HG03039 (cell line): ENCODE results near the gene UBE2Z.
"Not testable (repeated sequence)": the region's sequence is repeated elsewhere in the genome, so short reads cannot be mapped to it uniquely, and the experiment has no call there.

ENCODE experiments used
- ATAC-seq: cut with Tn5 transposase; IDR thresholded peaks from one replicate; pipeline ENCODE4 v1.9.1; 2021; ENCODE audit warnings: mild to moderate bottlenecking, moderate library complexity; ENCODE audit not compliant: unreplicated experiment

The UBE2Z gene

GRCh38 chr17:48908047-48908843 is at the start of gene UBE2Z:
Gene UBE2Z (plus strand): TSS chr17:48908407. CDS start chr17:48908504, 97 bp downstream.
- ATAC-seq: peak; percentile 67

- ATAC-seq: no peak
Measured at GRCh38 chr17:48860034-48860433, 48.2 kb upstream of the UBE2Z start.

GRCh38 chr17:48860456-48860855 is 47.8 kb upstream of the UBE2Z start:
- ATAC-seq: no peak

- no peak for ATAC-seq
Measured at GRCh38 chr17:48868916-48869500, 39.2 kb upstream of the UBE2Z start.

- ATAC-seq: no peak
Measured at GRCh38 chr17:48869821-48870318, 38.3 kb upstream of the UBE2Z start.

- ATAC-seq: no peak
Measured at GRCh38 chr17:48871035-48871550, 37.1 kb upstream of the UBE2Z start.

DNA sequence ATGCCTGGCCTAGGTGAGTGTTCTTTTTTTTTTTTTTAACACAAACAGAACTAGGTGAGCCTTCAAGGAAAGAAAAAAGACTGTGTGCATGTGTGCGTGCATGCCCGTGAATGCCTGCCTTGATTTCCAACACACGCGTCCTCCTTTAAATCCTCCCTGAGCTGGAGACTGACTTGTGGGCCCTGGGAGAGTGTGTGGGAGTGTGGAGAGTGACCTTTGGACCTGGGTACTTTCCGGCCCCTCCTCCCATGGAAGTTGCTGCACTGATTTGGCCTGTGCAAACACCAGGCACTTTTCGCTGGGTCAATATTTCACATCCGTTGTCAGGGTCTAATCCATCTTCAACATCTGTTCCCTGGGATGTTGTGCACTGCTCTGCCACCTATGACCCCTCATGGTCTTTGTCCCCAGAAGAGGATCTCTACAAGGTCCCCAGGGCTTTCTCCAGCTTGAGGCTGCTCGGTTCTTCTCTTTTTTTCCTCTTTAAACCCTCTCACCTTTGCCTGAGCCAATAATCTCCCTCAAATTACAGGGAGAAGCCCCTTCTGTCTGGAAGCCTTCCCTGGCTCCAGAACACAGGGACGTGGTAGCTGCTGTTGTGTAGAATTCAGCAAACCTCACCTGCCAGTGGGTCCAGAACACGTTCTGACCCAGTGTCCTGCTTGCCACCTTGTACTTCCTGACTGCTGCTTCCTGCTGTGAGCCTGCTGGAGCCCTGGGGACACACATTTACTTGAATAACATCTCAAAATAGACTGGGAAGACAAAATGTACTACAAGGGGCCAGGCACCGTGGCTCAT is 36.5 kb upstream of the UBE2Z start:
- ATAC-seq: no peak

GRCh38 chr17:48872409-48872808 is 35.8 kb upstream of the UBE2Z start:
- not testable (repeated sequence) for ATAC-seq

- no peak for ATAC-seq
Measured at GRCh38 chr17:48873209-48873608, 35.0 kb upstream of the UBE2Z start.

DNA sequence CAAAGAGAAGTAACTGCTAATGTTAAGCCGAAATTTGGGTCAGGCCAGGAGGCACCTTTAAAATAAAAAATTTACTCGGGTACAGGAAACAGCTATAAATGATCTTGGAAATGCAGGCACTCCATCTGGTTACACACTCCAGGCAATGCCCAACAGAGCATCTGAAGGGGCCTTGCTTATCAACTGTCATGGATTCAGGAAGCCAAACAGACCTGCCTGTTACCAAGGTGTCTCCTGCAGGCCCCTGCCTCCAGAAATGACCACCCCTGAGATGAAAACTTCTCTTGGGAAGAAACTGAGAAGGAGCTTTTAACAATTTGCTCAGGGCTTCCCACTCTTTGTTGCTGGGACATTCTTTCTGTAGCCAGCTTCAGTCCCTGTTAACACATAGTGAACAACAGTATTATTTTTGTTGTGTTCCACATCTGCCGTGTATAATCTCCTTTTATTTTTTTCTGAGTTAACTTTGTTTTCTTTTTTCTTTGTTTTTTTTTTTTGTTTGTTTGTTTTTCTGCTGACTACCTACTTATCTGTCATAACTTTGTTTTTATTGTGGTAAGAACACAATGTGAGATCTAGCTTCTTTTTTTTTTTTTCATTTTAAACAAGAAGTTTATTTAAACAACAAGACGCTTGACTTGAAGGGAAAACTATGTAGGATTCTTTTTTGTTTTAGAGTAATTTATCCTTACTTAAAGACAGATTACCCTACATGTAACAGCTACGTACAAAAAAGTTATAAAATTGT is 34.3 kb upstream of the UBE2Z start:
- no peak for ATAC-seq

GRCh38 chr17:48878920-48879898 is 29.0 kb upstream of the UBE2Z start:
- no peak for ATAC-seq

DNA sequence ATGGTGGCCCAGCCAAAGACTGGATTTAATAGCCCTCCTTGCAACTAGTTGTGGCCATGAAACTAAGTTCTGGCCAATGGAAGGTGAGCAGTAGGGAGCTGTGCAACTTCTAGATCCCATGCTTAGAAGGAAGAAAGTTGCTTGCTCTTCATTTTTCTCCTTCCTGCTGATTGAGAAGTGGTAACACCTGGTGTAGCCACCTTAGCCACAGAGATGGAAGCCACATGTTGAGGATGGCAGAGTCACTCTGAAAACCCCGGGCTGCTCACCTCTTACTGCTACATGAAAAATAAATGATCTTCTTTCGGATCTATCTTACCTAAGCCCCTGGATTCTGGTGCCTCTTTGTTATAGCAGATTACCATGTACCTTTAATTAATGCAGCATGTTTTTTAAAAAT is 25.9 kb upstream of the UBE2Z start:
- no peak for ATAC-seq

DNA sequence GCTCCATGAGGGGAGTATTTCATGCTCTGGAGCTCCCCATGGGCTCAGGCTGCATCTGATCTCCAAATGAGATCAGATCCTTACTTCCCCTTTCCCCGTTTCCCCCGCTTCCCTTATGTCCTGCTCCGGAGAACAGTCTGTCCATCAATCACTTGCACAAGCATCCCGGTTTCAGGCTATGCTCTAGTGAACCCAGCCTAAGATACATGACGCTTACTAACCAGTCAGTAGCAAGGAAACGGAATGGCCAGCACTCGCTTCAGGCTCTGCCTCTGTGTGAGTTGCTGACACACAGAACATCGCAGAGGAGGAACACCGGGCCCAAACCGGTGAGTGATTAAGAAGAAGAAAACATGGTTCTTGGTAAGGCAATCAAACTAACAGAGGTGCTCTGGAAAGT is 25.0 kb upstream of the UBE2Z start:
- ATAC-seq: no peak

GRCh38 chr17:48890086-48890485 is 18.1 kb upstream of the UBE2Z start:
- ATAC-seq: no peak

GRCh38 chr17:48892940-48893645 is 15.1 kb upstream of the UBE2Z start:
- no peak for ATAC-seq

DNA sequence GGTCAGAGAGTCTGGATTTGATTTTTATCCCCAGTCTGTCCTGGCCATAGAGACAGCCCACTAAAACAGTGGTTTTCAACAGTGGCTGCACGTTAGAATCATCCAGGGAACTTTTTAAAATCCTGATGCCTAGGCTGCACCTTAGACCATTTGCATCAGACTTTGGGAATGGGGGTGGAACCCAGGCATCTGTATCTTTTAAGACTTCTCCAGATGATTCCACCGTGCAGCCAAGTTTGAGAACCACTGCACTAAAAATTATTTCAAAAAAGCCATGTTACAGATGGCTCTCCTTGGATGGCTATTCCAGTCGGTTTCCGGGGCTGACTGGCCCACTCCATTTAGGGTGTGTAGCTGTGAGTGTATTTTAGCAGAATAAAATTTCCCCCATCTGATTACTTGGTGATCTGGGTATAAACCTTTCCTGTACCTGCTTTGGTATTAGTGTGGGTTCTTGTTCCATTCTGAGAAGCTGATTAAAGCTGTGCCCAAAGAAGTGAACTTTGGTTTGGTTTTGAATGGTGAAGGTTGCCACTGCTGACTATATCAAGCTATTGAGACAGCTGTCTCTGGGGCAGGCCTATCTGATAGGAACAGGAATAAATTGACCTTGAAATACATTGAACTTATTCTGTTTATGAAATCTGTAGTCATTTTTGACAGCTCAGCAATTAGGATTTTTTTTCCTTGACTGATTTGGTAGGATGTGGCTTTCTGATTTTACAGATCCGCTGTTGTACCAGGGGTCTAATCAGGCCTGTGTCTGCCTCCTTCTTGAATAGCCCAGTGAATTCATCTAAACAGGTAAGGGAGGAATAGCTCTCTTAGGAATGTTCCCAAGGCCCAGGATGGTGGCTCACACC is 14.3 kb upstream of the UBE2Z start:
- no peak for ATAC-seq

- no peak for ATAC-seq
Measured at GRCh38 chr17:48894886-48895285, 13.3 kb upstream of the UBE2Z start.

- ATAC-seq: no peak
Measured at GRCh38 chr17:48901241-48901640, 7.0 kb upstream of the UBE2Z start.
